HG03520 (cell line): ENCODE measurements around the gene MBNL3.

ENCODE experiments used
- ATAC-seq: cut with Tn5 transposase; IDR thresholded peaks from one replicate; pipeline ENCODE4 v1.9.1; 2021; ENCODE audit warnings: mild to moderate bottlenecking, moderate library complexity; ENCODE audit not compliant: unreplicated experiment

MBNL3 gene

DNA sequence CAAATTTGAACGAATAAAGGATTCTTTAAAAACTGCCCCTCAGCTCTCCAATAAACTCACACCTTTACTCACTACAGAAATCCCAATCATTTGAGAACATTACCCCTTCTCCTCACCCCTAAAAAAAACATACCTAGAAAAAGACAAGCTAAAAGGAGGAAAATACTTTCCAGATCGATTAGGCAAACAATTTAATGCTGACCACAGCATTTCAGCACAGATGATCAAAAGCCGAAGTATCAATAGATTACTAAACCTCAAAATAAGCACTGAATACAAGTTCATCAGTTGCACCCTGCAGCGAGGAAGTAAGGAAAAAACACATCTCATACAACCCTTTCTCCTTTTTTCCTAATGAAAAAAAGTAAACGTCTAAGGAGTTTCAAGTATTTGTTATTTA lies 65.5 kb downstream of the MBNL3 start:
- ATAC-seq = no peak

GRCh38 chrX:132415012-132415411 lies 73.8 kb downstream of the MBNL3 start:
- ATAC-seq = no peak

DNA sequence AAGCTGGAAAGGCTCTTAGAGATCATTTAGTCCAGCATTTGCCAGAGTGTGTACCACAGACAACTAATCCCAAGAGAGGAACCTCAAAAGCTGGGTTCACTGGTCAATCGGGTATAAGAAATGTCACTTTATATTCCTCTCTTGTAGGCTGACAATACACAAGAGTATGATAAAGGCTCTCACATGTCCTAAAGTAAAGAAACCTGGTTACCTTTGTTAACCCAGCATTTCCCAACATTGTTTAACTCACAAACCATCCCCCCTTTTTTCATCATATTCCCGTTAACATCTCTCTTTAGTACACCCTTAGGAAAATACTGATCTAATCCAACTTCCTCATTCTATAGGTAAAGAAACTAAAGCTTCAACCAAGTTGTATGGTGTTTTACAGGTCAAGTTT lies 74.4 kb downstream of the MBNL3 start:
- no peak for ATAC-seq

DNA sequence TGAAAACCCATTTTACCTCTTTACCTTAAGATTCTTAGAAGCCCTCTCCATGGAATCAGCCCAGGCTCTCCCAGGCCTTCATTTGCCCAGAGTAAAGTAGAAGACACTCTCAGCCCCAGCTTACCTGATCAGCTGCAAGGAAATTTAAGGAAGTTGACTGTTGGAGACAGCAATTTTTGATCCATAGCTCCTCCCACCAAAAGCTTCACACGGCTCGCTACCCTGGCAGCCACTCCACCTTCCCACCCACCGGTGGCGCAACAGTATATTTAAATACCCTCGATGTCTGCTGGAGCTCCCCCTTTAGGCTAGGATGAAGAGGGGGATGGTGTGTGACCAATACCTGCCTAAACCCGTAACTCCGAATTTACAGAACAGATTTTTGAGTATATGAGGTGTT lies 75.4 kb downstream of the MBNL3 start:
- ATAC-seq = no peak

DNA sequence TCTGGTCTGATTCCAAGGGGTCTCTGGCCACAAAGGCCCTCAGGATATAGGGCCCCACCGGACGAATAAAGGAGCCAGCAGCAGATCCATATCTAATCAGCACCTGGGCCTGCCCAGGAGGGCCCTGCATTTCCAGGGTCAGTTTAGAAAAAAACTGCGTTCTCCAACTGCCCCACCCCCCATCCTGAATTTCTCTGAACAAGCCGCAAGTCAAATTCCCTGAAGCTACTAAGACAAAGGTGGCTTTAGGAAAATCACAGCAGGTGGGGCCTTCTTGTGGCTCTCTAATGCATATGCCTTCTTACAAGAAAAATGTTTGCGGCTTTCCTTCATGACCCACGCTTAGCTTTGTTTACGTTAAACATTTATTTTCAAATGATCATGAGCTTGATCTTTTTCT lies 76.6 kb downstream of the MBNL3 start:
- ATAC-seq = no peak

GRCh38 chrX:132411310-132411977 lies 77.4 kb downstream of the MBNL3 start:
- no peak for ATAC-seq

GRCh38 chrX:132409780-132410556 lies 78.9 kb downstream of the MBNL3 start:
- no peak for ATAC-seq

DNA sequence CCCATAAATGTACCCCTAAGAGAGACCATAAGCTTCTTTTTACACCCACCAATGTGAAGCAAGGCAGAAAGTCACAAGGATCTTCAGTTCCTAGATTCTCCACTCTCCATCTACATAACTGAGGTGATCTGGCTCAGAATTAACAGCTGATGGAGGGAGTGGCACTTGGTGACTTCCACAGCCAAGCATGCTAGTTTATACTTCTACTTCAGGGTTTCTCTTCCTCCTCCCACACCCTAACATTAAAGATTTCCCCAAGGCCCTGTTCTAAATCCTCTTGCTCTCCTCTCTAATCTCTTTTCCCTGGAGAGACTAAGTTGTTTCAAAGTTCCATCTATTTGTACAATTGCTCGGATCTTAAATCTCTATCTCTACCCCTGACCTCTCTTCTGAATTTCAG lies 81.1 kb downstream of the MBNL3 start:
- ATAC-seq = no peak

GRCh38 chrX:132406106-132406505 lies 82.7 kb downstream of the MBNL3 start:
- ATAC-seq = no peak

DNA sequence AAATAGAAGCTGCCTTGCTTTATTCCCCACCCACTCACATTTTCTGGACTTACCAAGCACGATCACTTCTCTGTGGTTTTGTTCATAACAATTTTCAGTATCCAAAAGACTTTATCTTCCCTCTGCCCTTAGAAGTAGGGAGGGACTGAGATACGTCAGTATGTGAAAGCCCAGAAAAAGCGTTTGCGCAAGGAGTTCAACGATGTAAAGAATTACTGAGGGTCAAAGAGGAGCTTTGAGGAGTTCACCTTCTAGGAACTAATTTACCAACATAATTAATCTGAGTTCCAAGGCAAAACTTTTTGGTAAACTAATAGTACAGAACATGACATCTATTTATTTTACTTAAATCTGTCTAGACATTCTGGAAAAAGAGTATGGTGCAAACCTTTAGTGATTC lies 84.6 kb downstream of the MBNL3 start:
- ATAC-seq = no peak

DNA sequence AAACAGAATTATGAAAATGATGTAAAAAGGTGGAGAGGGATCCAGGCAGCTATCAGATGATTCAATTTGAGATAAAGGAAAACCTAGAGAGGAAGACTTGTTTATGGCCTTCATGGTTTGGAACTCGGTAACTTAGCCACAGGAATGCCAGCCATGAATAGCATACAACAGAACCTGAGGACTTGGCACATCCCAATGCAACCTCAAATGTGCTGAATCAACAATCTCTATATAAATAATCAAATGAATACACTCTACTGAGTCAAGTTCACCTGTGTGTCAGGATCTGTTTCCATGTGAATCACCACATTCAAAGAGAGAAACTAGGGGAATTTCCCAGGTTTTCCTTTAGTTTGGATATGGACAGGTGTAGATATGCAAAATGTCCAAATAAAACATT lies 86.9 kb downstream of the MBNL3 start:
- ATAC-seq = no peak

GRCh38 chrX:132400706-132401105 lies 88.1 kb downstream of the MBNL3 start:
- no peak for ATAC-seq

DNA sequence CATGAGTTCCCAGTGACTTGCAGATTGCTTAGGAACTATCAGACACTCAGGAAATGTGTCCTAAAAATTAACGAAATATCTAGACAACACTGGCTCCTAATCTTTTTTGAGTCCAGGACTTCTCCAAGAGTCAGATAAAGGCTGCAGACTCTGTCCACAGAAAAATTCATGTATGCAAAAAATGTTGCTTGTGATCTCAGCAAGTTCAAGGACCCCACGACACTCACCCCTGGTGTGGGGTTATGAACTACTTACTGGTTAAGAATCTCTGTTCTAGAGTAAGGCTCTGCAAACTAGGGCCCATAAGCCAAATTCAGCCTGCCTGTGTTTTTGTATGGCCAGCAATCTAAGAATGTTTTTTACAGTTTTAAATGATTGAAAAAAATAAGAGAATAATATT lies 93.2 kb downstream of the MBNL3 start:
- ATAC-seq = no peak

GRCh38 chrX:132395026-132395425 lies 93.8 kb downstream of the MBNL3 start:
- ATAC-seq = no peak

DNA sequence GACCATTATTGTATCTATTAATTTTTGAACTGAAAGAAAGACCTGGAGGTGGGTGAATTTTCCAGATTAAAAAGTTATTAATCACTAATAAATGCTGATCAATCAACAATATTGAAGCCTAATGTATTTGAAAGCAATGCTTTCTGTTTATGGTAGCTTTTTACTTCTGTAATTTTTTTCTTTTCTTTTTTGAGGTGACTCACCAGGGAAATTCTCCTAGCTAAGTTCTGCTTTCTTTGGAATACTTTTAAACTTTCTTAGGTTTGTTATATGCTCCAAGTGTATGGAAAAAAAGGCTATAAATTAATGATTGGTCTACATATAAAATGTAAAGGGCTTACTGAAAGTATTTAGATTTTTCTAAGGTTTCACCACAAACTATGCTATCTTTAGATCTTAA lies 94.2 kb downstream of the MBNL3 start:
- ATAC-seq = no peak

GRCh38 chrX:132393992-132394391 lies 94.8 kb downstream of the MBNL3 start:
- ATAC-seq = no peak

DNA sequence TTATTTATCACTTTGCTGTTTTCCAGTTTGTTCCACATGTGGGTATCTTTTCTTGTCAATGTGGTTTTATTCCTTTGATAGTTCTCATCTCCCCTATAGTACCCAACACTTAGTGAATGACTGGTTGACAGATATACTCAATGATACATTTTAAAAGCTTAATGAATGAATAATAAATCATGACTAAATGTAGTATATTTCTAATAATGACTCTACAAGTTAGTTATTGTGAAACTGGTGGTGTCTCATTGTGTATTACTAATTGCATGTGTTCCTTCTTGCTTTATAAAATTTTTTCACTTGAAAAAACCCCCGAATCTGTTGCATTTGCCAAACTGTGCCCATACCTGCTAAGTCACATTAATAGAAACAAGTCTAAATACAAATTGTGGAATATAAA lies 95.4 kb downstream of the MBNL3 start:
- no peak for ATAC-seq

GRCh38 chrX:132393085-132393484 lies 95.8 kb downstream of the MBNL3 start:
- no peak for ATAC-seq

DNA sequence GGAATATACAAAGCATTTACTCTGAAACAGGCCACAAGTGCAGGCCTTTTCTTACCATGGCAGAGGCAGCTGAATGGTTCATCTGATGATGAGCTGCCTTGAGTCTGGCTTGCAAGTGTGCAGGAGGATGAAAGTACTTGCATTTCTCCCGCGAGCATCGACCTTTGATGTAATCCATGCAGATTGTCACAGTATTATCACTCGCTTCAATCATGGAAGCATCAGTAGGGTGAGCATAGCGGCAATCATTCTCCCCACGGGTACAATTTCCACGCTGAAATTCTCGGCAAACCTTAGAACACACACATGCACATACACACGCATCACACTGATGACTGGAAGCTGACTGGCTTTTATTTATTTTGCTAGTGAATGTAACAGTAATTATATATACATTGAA lies 98.0 kb downstream of the MBNL3 start:
- no peak for ATAC-seq

DNA sequence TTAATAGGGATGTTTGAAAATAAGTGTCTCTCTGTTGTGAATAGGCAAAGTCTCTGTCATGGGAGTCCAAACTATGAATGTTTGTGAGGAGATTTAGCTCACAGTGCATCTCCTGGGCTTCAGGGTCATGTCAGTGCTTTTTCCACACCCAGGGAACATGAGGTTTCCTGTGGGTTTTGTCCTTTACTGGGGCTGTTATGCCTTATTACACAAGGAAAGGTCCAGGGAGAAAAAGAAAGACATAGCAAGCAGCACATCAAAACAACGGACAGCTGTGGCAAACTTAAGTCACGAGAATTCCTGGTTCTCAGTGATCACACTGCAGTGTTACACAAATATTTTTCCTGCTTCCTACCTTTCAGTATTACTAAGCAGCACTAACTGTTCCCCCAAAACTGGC lies 99.4 kb downstream of the MBNL3 start:
- no peak for ATAC-seq

GRCh38 chrX:132388371-132388770 lies 100.5 kb downstream of the MBNL3 start:
- ATAC-seq = no peak

DNA sequence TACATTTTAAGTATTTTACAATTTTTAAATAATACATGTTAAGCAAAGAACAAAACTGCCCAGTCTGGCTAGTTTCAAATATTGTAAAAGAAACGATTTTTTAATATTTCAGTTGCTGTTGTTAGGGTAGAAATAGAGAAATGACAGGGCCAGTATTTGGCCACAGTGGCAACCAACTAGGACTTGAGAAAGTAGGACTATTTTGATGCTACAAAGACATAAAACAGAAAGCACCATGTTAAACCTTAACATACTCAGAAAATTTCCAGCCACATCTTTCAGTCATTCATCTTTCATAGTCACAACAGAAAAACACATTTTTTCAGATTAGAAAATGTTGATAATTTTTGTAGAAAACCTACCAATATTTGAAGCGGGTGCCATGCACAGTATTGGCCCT lies 104.5 kb downstream of the MBNL3 start:
- ATAC-seq = no peak

- no peak for ATAC-seq
Measured at GRCh38 chrX:132382068-132382467, 106.8 kb downstream of the MBNL3 start.
